HCT116 (cell line): ENCODE measurements around the gene GNB5.

Experiments used
- ATF3 ChIP-seq: IDR thresholded peaks from 2 replicates; pipeline ENCODE4 v1.6.1; 2012
- CEBPB ChIP-seq: IDR thresholded peaks from 2 replicates; pipeline ENCODE4 v1.6.1; 2012; ENCODE audit warnings: low read depth
- CTCF ChIP-seq, 3 experiments: fragments of 200-600 bp in 1 of 3; sonication (generic) in 1 of 3; IDR thresholded peaks in 2 of 3; conservative IDR thresholded peaks in 1 of 3; 2 replicates each; pipeline ENCODE4 v1.5.1; 2012 to 2017; ENCODE audit warnings: low read depth in 2 of 3, low read length in 2 of 3, antibody characterized with exemption in 1 of 3, borderline replicate concordance in 1 of 3, control low read depth in 1 of 3, mild to moderate bottlenecking in 1 of 3, mixed read lengths in 1 of 3, mixed run types in 1 of 3, moderate library complexity in 1 of 3; ENCODE audit not compliant: insufficient read depth in 1 of 3
- EZH2 ChIP-seq: fragments of 200-600 bp; sonication (generic); IDR thresholded peaks from 2 replicates; pipeline ENCODE4 v1.6.1; 2017; ENCODE audit warnings: antibody characterized with exemption, mixed run types
- MAX ChIP-seq: IDR thresholded peaks from 2 replicates; pipeline ENCODE4 v1.6.1; 2012
- POLR2A ChIP-seq: IDR thresholded peaks from 2 replicates; pipeline ENCODE4 v1.7.0; 2011; ENCODE audit warnings: borderline replicate concordance; ENCODE audit not compliant: insufficient read depth, insufficient read length; ENCODE audit errors: extremely low read depth
- POLR2AphosphoS5 ChIP-seq: IDR thresholded peaks from 2 replicates; pipeline ENCODE4 v1.6.1; 2011; ENCODE audit warnings: mild to moderate bottlenecking, low read depth, low read length, moderate library complexity
- SP1 ChIP-seq: IDR thresholded peaks from 2 replicates; pipeline ENCODE4 v1.6.1; 2012; ENCODE audit warnings: low read depth
- TCF7L2 ChIP-seq: IDR thresholded peaks from 2 replicates; pipeline ENCODE4 v1.7.0; 2011; ENCODE audit warnings: borderline replicate concordance, inconsistent platforms; ENCODE audit not compliant: insufficient read depth, insufficient read length; ENCODE audit errors: extremely low read depth

GRCh38 chr15:52159645-52160044, 31.5 kb downstream of the GNB5 start:
- TF ChIP-seq CTCF (IDR thresholded peaks at IDR 0.05 in 2 of 3, conservative IDR thresholded peaks at IDR 0.05 in 1 of 3; ENCODE audit: borderline replicate concordance in 1 of 3, insufficient read depth in 1 of 3, low read depth in 2 of 3, low read length in 2 of 3) (no peak), TCF7L2 (no peak), POLR2AphosphoS5 (no peak), EZH2 (no peak), POLR2A (no peak), MAX (no peak), CEBPB (no peak), ATF3 (no peak), SP1 (no peak)
